Cardiac atrium fibroblast (primary cell): ENCODE measurements around the gene SLC25A5. TPM values are rescaled to one million over a fixed set of nuclear protein-coding genes. Genes with fewer than 3 reads are reported as not detected.

Experiments used
- total RNA-seq: library from RNA; depleted of rRNA; stranded (reverse); fragments of >200 nt; gene quantifications from 2 replicates; pipeline ENCODE4 v1.2.3, GENCODE V29; 2015

Gene SLC25A5
- total RNA-seq = 193 and 196 TPM in 2 replicates

DNA sequence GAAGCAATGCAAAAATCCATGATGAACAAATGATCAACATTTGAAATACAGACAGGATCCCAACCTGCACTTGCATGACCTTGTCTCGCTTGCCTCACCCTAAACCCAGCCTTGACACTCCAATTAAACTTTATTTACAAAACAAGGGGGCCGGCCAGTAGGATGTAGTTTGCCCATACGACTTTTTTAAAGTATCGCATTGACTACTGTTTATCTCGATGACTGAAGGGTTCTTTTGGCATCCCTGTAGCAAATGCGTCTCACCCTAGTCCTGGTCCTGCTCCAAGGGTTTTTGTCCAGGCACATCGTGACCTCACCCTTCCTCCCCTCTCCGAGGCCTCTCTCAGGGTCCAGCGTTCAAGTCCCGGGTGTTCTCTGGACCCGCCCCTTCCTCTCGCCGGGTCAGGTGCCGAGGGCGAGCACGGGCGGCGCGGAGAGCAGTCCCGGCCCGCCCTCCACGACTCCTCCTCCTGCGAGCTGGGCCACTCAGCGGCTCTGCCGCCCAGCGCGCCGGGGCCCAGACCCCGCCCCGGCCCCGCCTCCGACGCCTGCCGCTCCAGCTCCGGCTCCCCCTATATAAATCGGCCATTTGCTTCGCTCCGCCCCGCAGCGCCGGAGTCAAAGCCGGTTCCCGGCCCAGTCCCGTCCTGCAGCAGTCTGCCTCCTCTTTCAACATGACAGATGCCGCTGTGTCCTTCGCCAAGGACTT, at the start of gene SLC25A5:
SLC25A5 (plus strand) TSS at position 603 of the 709 bp plus-strand sequence; CDS start at position 675, 72 bp downstream.

Other genes starting within 250 kb of the SLC25A5 start
- gene PGRMC1, start 232.2 kb upstream of the SLC25A5 start, total RNA-seq = 100 and 126 TPM in 2 replicates
- gene SLC25A43, start 69.1 kb upstream of the SLC25A5 start, total RNA-seq = 14.9 and 19.9 TPM in 2 replicates
- gene STEEP1, start 97.0 kb downstream of the SLC25A5 start, total RNA-seq = 15.7 and 18.5 TPM in 2 replicates
- gene UBE2A, start 106.1 kb downstream of the SLC25A5 start, total RNA-seq = 34.2 and 40.6 TPM in 2 replicates
- 2.2 and 5.8 TPM in 2 replicates for gene NKRF, start 138.0 kb downstream of the SLC25A5 start, total RNA-seq
- gene SEPTIN6, start 224.7 kb downstream of the SLC25A5 start, total RNA-seq = 22.8 and 25.6 TPM in 2 replicates